GM20431 (cell line): ENCODE measurements around the gene ZNF460.
"Not testable (repeated sequence)": the region's sequence is repeated elsewhere in the genome, so short reads cannot be mapped to it uniquely, and the experiment has no call there.

ENCODE experiments used
- in situ Hi-C: fragments of 300-500 bp; cut with MseI, MboI; formaldehyde crosslinking; loops from one replicate; pipeline ENCODE4 v1.15.0; 2020; ENCODE audit warnings: low sequenced_read_pairs; ENCODE audit not compliant: unreplicated experiment

The ZNF460 gene

GRCh38 chr19:57280165-57280961 is at the start of gene ZNF460:
TSS of gene ZNF460 (plus strand) at chr19:57280485. CDS start at chr19:57280807, 322 bp downstream.
- in situ Hi-C loops: no loop called here

DNA sequence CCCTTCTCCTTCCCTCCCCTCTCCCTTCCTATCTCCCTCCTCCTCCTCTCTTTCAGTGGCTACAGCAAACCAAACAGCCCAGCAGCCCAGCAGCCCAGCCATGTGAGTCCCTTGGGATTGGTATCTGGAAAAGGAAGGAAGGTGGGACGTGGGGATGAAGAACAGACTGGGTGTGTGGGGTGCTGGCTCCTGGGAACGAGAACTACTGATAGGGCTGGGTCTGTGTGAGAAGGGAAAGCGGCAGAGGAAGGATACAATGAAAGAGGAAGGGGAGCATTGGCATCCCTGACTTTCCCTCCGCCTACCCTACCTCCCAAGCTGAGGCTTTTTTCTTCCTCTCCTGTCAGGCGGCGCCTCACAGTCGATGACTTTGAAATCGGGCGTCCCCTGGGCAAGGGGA is 48.6 kb upstream of the ZNF460 start:
- in situ Hi-C loops: no loop called here

DNA sequence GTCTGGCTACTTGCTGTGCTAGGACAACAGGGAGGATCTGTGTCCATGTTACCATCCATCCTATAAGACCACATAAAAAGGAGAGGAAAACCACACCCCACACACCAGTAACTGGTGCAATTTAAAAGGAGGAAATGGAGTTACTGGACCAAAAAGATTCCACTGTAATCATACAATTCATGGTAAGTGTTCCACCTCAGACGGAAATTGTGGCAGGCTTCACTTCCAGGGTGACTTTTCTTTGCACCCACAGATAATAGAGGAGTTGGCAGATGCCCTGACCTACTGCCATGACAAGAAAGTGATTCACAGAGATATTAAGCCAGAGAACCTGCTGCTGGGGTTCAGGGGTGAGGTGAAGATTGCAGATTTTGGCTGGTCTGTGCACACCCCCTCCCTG is 47.1 kb upstream of the ZNF460 start:
- in situ Hi-C loops: no loop called here

- in situ Hi-C loops: no loop called here
These were observed 40.3 kb upstream of the ZNF460 start for GRCh38 chr19:57239982-57240310.

- in situ Hi-C loops: no loop called here
These were observed 39.8 kb upstream of the ZNF460 start, which contains the start of gene ZNF805 for GRCh38 chr19:57240311-57241090. TSS of gene ZNF805 (plus strand) at chr19:57240632. CDS start at chr19:57240892, 260 bp downstream.

DNA sequence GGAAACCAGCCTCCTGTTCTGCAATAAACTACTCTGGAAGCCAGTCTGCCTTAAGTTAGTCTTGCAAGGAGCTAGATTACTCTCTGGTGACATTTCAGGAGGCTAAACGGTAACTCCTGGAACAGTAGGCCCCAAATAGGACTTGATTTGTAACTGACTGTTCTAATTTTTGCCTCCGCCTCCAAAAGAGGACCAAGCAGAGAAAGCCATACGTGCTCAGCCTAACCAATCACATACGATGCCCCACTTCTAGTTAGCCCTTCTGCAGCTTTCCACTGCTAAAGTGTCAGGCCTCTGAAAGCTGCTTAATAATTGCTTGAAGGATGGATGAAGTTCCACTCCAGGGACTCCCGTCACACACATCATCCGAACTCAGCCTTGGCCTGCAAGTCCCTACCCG is 39.1 kb upstream of the ZNF460 start:
- in situ Hi-C loops: no loop called here

- in situ Hi-C loops: no loop called here
These were observed 37.5 kb upstream of the ZNF460 start for GRCh38 chr19:57242821-57243220.

DNA sequence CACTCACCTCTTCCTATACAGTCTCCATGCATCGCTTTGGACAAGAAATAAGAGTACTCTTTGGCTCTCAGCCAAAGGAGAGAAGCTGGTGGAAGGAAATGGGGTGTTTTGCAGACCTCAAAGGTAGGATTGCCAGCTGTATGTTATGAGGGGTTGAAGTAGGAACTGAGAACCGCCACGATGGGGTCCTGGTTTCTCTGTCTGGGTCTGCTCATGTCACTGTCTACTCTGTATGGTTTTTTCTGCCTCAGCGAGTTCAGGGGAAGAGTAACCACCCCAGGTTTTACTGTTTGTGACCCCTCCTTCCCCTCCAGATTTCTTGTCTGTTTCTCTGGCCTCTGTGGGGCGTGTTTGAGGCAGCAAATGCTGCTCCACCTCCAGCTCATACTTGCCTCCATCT is 35.8 kb upstream of the ZNF460 start:
- in situ Hi-C loops: no loop called here

DNA sequence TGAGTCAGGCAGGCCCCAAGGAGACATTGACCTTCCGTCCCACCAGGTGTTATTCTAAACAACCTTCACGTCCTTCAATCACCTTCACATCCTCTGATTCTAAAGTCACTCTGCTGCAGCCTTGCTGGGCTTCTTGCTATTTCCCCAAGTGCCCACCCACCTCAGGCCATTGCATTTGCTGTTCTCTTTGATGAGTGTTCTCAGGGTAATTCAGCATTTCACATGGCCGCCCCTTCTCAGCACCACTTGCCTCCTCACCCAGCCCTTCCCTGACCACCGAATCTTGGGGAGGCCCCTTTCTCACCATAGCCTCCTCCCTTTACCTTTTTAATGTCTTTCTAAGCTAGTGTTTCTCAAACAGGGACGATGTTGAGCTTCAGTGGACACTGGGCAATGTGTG is 35.2 kb upstream of the ZNF460 start:
- in situ Hi-C loops: no loop called here

- in situ Hi-C loops: no loop called here
These were observed 34.3 kb upstream of the ZNF460 start for GRCh38 chr19:57245959-57246358.

GRCh38 chr19:57248646-57249045 is 31.6 kb upstream of the ZNF460 start:
- in situ Hi-C loops: no loop called here

DNA sequence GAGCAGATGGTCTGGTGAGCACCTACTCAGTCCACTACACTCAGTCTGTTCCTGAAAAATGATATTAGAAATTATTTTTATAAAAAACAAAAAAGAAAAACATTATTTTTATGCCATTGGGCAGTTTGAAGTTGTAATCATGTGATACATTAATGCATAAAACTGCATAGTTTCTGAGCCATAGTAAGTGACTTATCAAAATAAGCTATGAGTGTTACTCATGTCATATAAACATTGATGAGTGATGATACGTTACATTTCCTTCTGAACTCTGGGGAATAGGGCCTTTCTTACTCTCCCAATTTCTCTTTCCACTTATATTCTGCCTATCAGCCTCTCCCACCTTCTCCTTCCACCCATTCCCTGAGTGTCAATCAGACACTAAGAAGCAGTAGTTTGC is 31.0 kb upstream of the ZNF460 start:
- in situ Hi-C loops: no loop called here

DNA sequence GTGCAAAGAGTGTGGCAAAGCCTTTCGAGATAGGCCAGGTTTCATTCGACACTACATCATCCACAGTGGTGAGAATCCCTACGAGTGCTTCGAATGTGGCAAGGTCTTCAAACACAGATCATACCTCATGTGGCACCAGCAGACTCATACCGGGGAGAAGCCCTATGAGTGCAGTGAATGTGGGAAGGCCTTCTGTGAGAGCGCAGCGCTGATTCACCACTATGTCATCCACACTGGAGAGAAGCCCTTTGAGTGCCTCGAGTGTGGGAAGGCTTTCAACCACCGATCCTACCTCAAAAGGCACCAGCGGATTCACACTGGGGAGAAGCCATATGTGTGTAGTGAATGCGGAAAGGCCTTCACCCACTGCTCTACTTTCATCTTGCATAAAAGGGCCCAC is 26.5 kb upstream of the ZNF460 start:
- in situ Hi-C loops: not testable (repeated sequence)

GRCh38 chr19:57262044-57262443 is 18.2 kb upstream of the ZNF460 start:
- in situ Hi-C loops: no loop called here

- in situ Hi-C loops: no loop called here
These were observed 17.0 kb upstream of the ZNF460 start for GRCh38 chr19:57263244-57263741.

DNA sequence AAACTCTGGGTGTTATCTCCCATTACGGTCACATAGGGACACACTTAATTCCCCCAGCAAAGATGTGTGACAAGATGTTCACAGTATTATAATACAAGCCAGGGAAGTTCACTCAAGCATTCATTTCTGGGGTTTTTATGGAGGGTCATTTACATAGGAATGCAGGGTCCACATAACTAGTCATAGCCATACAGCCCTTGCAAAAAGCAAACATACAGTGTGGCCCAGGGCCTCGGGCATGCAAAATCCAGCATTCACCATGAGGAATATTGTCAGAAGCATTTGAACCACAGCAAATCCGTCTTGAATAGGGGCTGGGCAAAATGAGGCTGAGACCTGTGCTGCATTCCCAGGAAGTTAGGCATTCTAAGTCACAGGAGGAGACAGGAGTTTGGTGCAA is 13.0 kb upstream of the ZNF460 start:
- in situ Hi-C loops: no loop called here

DNA sequence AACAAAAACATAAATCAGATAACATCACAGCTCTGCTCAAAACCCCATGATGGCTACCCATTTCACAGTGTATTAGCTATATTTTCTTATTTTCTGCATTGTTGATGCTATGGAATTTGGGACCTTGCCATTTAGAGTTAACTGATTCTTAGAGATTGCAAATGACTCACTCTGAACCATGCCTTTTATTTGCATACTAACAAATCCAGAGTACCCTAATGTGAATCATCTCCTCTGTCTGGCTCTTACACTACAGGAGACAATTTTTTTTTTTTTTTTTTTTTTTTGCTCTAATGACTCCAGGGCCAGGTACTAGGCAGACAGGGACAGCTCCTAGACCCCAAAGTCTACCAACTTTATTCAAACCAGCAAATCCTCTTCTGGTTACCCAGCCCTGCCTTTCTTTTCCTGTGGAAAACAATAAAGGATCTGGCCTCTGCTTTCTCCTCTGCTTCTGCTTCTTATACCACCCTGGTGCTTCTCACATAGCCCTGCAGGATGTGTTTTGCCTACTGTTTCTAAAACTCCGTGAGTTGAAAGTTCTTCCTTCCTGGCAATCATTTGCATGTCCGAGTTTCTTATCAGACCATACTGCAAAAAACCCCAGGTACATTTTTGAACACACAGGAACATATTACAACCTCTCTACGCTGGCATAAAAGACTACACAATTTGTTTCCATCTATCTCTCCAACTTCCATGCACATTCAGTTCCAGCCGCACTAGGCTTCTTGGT is 10.6 kb upstream of the ZNF460 start:
- in situ Hi-C loops: no loop called here

GRCh38 chr19:57271280-57271679 is 9.0 kb upstream of the ZNF460 start:
- in situ Hi-C loops: no loop called here

- in situ Hi-C loops: no loop called here
These were observed 7.3 kb upstream of the ZNF460 start for GRCh38 chr19:57273014-57273413.

DNA sequence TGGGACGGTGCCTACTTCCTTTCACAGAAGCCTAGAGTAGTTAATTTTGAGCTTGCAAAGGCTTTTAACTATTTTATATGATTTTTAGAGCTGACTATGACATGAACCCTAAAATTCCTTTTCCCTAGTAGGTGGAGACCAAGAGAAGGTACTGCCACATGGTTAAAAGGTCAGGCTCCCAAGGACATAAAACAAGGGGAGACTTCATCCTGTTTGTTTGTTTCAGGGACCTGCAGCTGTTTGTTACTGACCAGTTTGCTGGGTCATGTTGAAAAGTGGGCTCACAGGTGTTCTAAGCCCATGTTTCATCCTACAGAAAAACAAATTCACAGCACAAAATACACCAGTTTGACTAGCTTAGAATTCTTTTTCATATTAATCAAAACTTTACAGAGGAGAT is 3.9 kb upstream of the ZNF460 start:
- in situ Hi-C loops: no loop called here

- in situ Hi-C loops: not testable (repeated sequence)
These were observed 1.8 kb upstream of the ZNF460 start for GRCh38 chr19:57278481-57278880.
